CD1c-positive myeloid dendritic cell (primary cell): ENCODE measurements around the gene PRKCSH.
A peak's percentile ranks its signal among the peaks of the same experiment; 100 is the strongest.

Experiments used
- DNase-seq: peaks from one replicate; pipeline ENCODE4 v3.0.0-alpha.2; 2016; ENCODE audit errors: extremely low spot score

The PRKCSH gene

GRCh38 chr19:11435057-11435832, at the start of gene PRKCSH, which contains the start of gene ODAD3:
PRKCSH (plus strand) TSS chr19:11435635; CDS start chr19:11436118, 483 bp downstream.
ODAD3 (minus strand) TSS chr19:11435121; CDS start chr19:11435016, 105 bp downstream.
- DNase-seq, result peak; percentile 100

GRCh38 chr19:11387162-11388034, 48.0 kb upstream of the PRKCSH start:
- peak; percentile 63 for DNase-seq

- DNase-seq, result no peak
Measured at GRCh38 chr19:11390359-11390758, 45.1 kb upstream of the PRKCSH start.

- DNase-seq, result no peak
Measured at GRCh38 chr19:11390933-11391680, 44.3 kb upstream of the PRKCSH start.

GRCh38 chr19:11397089-11397610, 38.3 kb upstream of the PRKCSH start:
- no peak for DNase-seq

GRCh38 chr19:11399667-11400066, 35.8 kb upstream of the PRKCSH start:
- no peak for DNase-seq

- no peak for DNase-seq
Measured at GRCh38 chr19:11400798-11401197, 34.6 kb upstream of the PRKCSH start.

GRCh38 chr19:11401808-11402543, 33.5 kb upstream of the PRKCSH start:
- DNase-seq, result no peak

- no peak for DNase-seq
Measured at GRCh38 chr19:11404588-11405222, 30.7 kb upstream of the PRKCSH start.

- DNase-seq, result no peak
Measured at GRCh38 chr19:11405846-11406643, 29.4 kb upstream of the PRKCSH start.

GRCh38 chr19:11406703-11407236, 28.7 kb upstream of the PRKCSH start:
- peak; percentile 15 for DNase-seq

GRCh38 chr19:11408591-11408990, 26.8 kb upstream of the PRKCSH start:
- DNase-seq, result no peak

GRCh38 chr19:11410682-11411081, 24.8 kb upstream of the PRKCSH start:
- no peak for DNase-seq

- no peak for DNase-seq
Measured at GRCh38 chr19:11414544-11414943, 20.9 kb upstream of the PRKCSH start.

GRCh38 chr19:11416346-11417052, 18.9 kb upstream of the PRKCSH start:
- no peak for DNase-seq

GRCh38 chr19:11418094-11418548, 17.3 kb upstream of the PRKCSH start:
- no peak for DNase-seq

- peak; percentile 48 for DNase-seq
Measured at GRCh38 chr19:11418549-11419506, 16.6 kb upstream of the PRKCSH start, which contains the start of gene RGL3. RGL3 (minus strand) TSS chr19:11419314; CDS start chr19:11419278, 36 bp downstream.
